AG10803 (cell line): ENCODE data around the gene GPSM1.
"Not testable (repeated sequence)": the region's sequence is repeated elsewhere in the genome, so short reads cannot be mapped to it uniquely, and the experiment has no call there.

Experiments
- DNase-seq: peaks from one replicate; pipeline ENCODE4 v3.0.0; 2010; ENCODE audit warnings: low read depth
- H3K4me3 ChIP-seq: 2 replicates; pipeline ENCODE4 v1.5.1; 2011; ENCODE audit warnings: mild to moderate bottlenecking, low read length, control low read depth
- CTCF ChIP-seq: conservative IDR thresholded peaks from 2 replicates; pipeline ENCODE4 v1.5.1; 2011; ENCODE audit warnings: mild to moderate bottlenecking, low read length, control low read depth, inconsistent platforms

GPSM1 gene

GRCh38 chr9:136314944-136315343, 12.4 kb upstream of the GPSM1 start:
- no peak for DNase-seq
- no peak for TF ChIP-seq CTCF
- no peak overlapping the region for H3K4me3 ChIP-seq

GRCh38 chr9:136316271-136316751, 11.0 kb upstream of the GPSM1 start:
- no peak overlapping the region for H3K4me3 ChIP-seq
- TF ChIP-seq CTCF = no peak
- no peak for DNase-seq

DNA sequence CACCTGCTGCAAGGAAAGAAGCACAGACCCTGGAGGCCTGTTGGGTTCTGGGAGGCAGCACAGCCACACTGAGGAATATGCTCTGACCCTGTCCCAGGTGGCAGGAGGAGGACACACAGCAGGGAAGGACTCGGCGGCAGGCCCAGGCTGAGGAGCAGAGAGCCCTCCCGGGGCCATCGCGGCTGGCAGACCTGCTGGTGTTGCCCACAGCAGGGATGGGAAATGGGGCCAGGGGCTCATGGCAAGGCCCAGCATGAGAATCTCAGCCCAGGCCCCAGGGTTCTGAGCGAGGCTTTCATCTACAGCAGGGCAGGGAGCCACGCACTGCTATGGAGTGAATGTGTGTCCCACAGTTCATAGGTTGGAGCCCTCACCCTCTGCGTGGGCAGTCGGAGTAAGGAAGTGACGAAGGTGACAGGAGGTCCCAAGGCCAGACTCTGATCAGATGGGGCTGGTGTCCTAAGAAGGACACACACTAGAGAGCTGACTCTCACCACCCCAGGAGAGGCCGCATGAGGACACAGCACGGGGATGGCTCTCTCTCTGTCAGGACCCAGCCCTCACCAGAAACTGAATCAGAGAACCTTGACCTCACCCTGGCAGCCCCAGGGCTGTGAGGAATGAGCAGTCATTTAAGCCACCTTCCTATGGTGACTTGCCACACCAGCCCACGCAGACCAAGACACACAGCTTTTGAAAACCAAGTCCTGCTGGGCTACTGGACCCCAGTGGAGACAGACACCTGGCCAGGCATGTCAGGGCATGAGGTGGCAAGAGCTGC, 10.3 kb upstream of the GPSM1 start:
- H3K4me3 ChIP-seq = no peak overlapping the region
- TF ChIP-seq CTCF = no peak
- no peak for DNase-seq

GRCh38 chr9:136317695-136318094, 9.6 kb upstream of the GPSM1 start:
- no peak for TF ChIP-seq CTCF

GRCh38 chr9:136318111-136318775, 9.1 kb upstream of the GPSM1 start:
- no peak for DNase-seq
- no peak for TF ChIP-seq CTCF
- H3K4me3 ChIP-seq = no peak overlapping the region

More at GRCh38 chr9:136317695-136318094, 9.6 kb upstream of the GPSM1 start:
- H3K4me3 ChIP-seq = no peak overlapping the region
- no peak for DNase-seq

- TF ChIP-seq CTCF = no peak
- DNase-seq = no peak
- no peak overlapping the region for H3K4me3 ChIP-seq
Observed at GRCh38 chr9:136318776-136319241, 8.5 kb upstream of the GPSM1 start.

- H3K4me3 ChIP-seq, DNase-seq: not testable (repeated sequence)
Observed at GRCh38 chr9:136319244-136319643, 8.1 kb upstream of the GPSM1 start.

- H3K4me3 ChIP-seq, DNase-seq: not testable (repeated sequence)
Observed at GRCh38 chr9:136319955-136320354, 7.4 kb upstream of the GPSM1 start.

- H3K4me3 ChIP-seq, DNase-seq: not testable (repeated sequence)
Observed at GRCh38 chr9:136320972-136321371, 6.4 kb upstream of the GPSM1 start.
